SK-N-MC (cell line): ENCODE data around the gene OR8G5.

Source experiments
- EZH2 ChIP-seq: fragments of 200-600 bp; sonication (generic); IDR thresholded peaks from one replicate; pipeline ENCODE4 v1.6.1; 2017; ENCODE audit warnings: antibody characterized with exemption
- FOXP2 ChIP-seq: optimal IDR thresholded peaks from 2 replicates; pipeline ENCODE3; 2011; ENCODE audit warnings: mild to moderate bottlenecking, moderate library complexity; ENCODE audit not compliant: insufficient read depth; ENCODE audit errors: extremely low read length, control extremely low read depth
- POLR2AphosphoS5 ChIP-seq: IDR thresholded peaks from 2 replicates; pipeline ENCODE4 v1.6.1; 2012; ENCODE audit warnings: mild to moderate bottlenecking, low read depth, low read length, borderline replicate concordance

DNA sequence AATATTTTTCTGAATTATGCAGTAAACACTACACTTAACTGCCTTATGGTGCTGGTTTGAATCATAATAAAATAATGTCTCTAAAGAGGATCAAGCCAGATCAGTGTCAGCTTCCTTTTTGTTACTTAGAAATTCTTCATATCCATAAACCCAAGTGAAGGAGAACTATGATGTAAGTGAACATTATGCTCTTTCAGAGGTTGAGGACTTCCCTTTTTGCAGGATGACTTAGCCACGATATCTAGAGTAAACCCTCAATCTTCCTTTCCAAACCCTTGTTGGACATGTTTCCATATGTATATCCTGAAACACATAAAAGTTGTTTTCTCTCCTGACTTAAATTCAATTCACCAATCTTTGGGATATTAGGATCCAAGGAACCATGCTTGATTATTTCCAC, 38.5 kb downstream of the OR8G5 start:
- TF ChIP-seq EZH2: no peak
- TF ChIP-seq POLR2AphosphoS5: no peak
- no peak for TF ChIP-seq FOXP2
